OCI-LY3 (cell line): ENCODE results near the gene CRTAC1.

ENCODE experiments used
- EZH2phosphoT487 ChIP-seq: fragments of 200-600 bp; shearing (Covaris generic); IDR thresholded peaks from 2 replicates; pipeline ENCODE4 v1.6.1; 2018; ENCODE audit warnings: antibody characterized with exemption, mixed run types, low read depth
- TF ChIP-seq, protein P1 (sequence below): fragments of 200-600, 300-600 bp; sonication (generic); IDR thresholded peaks from 2 replicates; pipeline ENCODE4 v1.5.1; 2014; ENCODE audit warnings: antibody characterized with exemption, low read length, low read depth

DNA sequence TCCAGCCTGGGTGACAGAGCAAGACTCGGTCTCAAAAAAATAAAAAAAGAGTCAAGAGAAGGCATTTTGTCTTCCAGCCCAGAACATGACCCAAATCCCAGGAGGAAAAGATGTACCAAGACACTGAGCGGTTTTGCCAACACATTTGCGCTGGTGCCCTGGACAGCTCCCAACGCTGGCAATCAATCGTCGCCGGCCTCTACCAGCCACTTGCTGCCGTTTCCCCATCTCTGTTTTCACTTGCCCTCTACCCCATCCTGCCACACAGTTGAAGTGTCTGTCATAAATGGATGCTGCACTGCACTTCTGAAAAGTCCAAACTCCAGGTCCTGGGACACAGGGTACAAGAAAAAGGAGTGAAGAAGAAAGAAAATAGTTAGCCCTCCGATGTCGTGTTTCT lies 29.7 kb upstream of the CRTAC1 start:
- TF ChIP-seq, protein P1, sequence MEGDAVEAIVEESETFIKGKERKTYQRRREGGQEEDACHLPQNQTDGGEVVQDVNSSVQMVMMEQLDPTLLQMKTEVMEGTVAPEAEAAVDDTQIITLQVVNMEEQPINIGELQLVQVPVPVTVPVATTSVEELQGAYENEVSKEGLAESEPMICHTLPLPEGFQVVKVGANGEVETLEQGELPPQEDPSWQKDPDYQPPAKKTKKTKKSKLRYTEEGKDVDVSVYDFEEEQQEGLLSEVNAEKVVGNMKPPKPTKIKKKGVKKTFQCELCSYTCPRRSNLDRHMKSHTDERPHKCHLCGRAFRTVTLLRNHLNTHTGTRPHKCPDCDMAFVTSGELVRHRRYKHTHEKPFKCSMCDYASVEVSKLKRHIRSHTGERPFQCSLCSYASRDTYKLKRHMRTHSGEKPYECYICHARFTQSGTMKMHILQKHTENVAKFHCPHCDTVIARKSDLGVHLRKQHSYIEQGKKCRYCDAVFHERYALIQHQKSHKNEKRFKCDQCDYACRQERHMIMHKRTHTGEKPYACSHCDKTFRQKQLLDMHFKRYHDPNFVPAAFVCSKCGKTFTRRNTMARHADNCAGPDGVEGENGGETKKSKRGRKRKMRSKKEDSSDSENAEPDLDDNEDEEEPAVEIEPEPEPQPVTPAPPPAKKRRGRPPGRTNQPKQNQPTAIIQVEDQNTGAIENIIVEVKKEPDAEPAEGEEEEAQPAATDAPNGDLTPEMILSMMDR, result no peak
- TF ChIP-seq EZH2phosphoT487, result no peak
